Activated T-cell treated with anti-CD3 and anti-CD28 coated beads, Interleukin-2, amount 50 U/mL, for 1 hour (primary cell): Measurements from ENCODE around the gene ATOH8.

ENCODE experiments used
- DNase-seq: peaks from one replicate; pipeline ENCODE4 v3.0.0-alpha.2; 2020

Gene ATOH8

GRCh38 chr2:85772841-85773491 lies 19.2 kb downstream of the ATOH8 start:
- no peak for DNase-seq

- DNase-seq: no peak
Observed at GRCh38 chr2:85773692-85774091, 19.9 kb downstream of the ATOH8 start.

GRCh38 chr2:85774126-85774978 lies 20.6 kb downstream of the ATOH8 start:
- no peak for DNase-seq

GRCh38 chr2:85775406-85776381 lies 21.9 kb downstream of the ATOH8 start:
- DNase-seq: no peak

- no peak for DNase-seq
Observed at GRCh38 chr2:85776672-85777071, 22.9 kb downstream of the ATOH8 start.

- no peak for DNase-seq
Observed at GRCh38 chr2:85777441-85777861, 23.7 kb downstream of the ATOH8 start.

GRCh38 chr2:85778646-85779379 lies 25.0 kb downstream of the ATOH8 start:
- DNase-seq: no peak

- no peak for DNase-seq
Observed at GRCh38 chr2:85779641-85780315, 26.0 kb downstream of the ATOH8 start.

GRCh38 chr2:85780316-85781012 lies 26.7 kb downstream of the ATOH8 start:
- no peak for DNase-seq

GRCh38 chr2:85781013-85781332 lies 27.2 kb downstream of the ATOH8 start:
- no peak for DNase-seq

- DNase-seq: no peak
Observed at GRCh38 chr2:85783796-85784195, 30.0 kb downstream of the ATOH8 start.

- no peak for DNase-seq
Observed at GRCh38 chr2:85784474-85784986, 30.7 kb downstream of the ATOH8 start.

- DNase-seq: no peak
Observed at GRCh38 chr2:85785027-85785822, 31.4 kb downstream of the ATOH8 start.

GRCh38 chr2:85785871-85786270 lies 32.1 kb downstream of the ATOH8 start:
- no peak for DNase-seq

GRCh38 chr2:85786444-85786843 lies 32.7 kb downstream of the ATOH8 start:
- DNase-seq: no peak

- DNase-seq: no peak
Observed at GRCh38 chr2:85786865-85787264, 33.1 kb downstream of the ATOH8 start.

GRCh38 chr2:85787282-85787980 lies 33.6 kb downstream of the ATOH8 start:
- DNase-seq: no peak

GRCh38 chr2:85787981-85788340 lies 34.2 kb downstream of the ATOH8 start:
- no peak for DNase-seq

GRCh38 chr2:85788603-85789002 lies 34.8 kb downstream of the ATOH8 start:
- no peak for DNase-seq

GRCh38 chr2:85789271-85789670 lies 35.5 kb downstream of the ATOH8 start:
- no peak for DNase-seq
